GM18519 (cell line): ENCODE data around the gene PPOX.

Experiments used
- ATAC-seq: cut with Tn5 transposase; IDR thresholded peaks from one replicate; pipeline ENCODE4 v1.9.1; 2021; ENCODE audit warnings: mild to moderate bottlenecking, moderate library complexity; ENCODE audit not compliant: unreplicated experiment, low FRiP score

Gene PPOX

GRCh38 chr1:161218301-161219077 is 52.3 kb downstream of the PPOX start:
- ATAC-seq: no peak

- no peak for ATAC-seq
These were observed 53.1 kb downstream of the PPOX start for GRCh38 chr1:161219078-161219892.

DNA sequence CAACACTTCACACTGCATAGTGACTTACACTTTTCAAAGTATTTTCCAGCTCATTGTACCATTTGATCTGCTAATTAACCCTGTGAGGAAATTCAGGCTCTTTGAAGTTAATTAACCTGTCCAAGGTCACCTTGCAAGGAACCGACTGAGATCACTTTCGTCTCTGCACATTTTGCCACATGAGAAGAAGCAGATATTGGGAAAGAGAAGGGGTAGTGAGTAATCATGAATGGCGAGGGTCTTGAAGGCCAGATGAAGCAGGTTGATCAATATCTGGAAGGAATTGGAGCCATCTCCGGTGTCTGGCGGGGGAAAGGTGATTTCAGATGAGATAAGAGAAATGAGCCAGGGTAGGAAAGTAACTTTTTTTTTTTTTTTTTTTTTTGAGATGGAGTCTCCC is 53.8 kb downstream of the PPOX start:
- ATAC-seq: no peak
